Stimulated activated CD4-positive, alpha-beta T cell treated with anti-CD3 and anti-CD28 coated beads, Interleukin-12 subunit alpha, Interleukin-12 subunit beta, amount 100 ng/mL, for 4 hours (primary cell): ENCODE results near the gene L3MBTL2.
A peak's percentile ranks its signal among the peaks of the same experiment; 100 is the strongest.

ENCODE experiments used
- DNase-seq: peaks from one replicate; pipeline ENCODE4 v3.0.0-alpha.2; 2020

Gene L3MBTL2

GRCh38 chr22:41215926-41216325, 10.8 kb downstream of the L3MBTL2 start:
- no peak for DNase-seq

- DNase-seq = no peak
Observed at GRCh38 chr22:41216984-41217383, 11.9 kb downstream of the L3MBTL2 start.

- peak; percentile 23 for DNase-seq
Observed at GRCh38 chr22:41217553-41218157, 12.5 kb downstream of the L3MBTL2 start.

GRCh38 chr22:41222846-41223507, 17.9 kb downstream of the L3MBTL2 start:
- no peak for DNase-seq

- DNase-seq = no peak
Observed at GRCh38 chr22:41223535-41223934, 18.4 kb downstream of the L3MBTL2 start.

- DNase-seq = no peak
Observed at GRCh38 chr22:41226723-41227655, 21.9 kb downstream of the L3MBTL2 start.

- DNase-seq = no peak
Observed at GRCh38 chr22:41229215-41229614, 24.1 kb downstream of the L3MBTL2 start.

- DNase-seq = no peak
Observed at GRCh38 chr22:41229730-41230400, 24.8 kb downstream of the L3MBTL2 start.

GRCh38 chr22:41230401-41230785, 25.3 kb downstream of the L3MBTL2 start:
- DNase-seq = no peak

- DNase-seq = no peak
Observed at GRCh38 chr22:41231369-41231768, 26.3 kb downstream of the L3MBTL2 start.

GRCh38 chr22:41234815-41235695, 29.9 kb downstream of the L3MBTL2 start:
- DNase-seq = no peak

GRCh38 chr22:41237036-41237706, 32.1 kb downstream of the L3MBTL2 start:
- DNase-seq = no peak

- DNase-seq = peak; percentile 75
Observed at GRCh38 chr22:41237707-41238569, 32.8 kb downstream of the L3MBTL2 start.

GRCh38 chr22:41238570-41239442, 33.7 kb downstream of the L3MBTL2 start:
- DNase-seq = no peak

- DNase-seq = no peak
Observed at GRCh38 chr22:41239443-41240128, 34.5 kb downstream of the L3MBTL2 start.

GRCh38 chr22:41240377-41241132, 35.4 kb downstream of the L3MBTL2 start, which contains the start of gene CHADL:
TSS of gene CHADL (minus strand) at chr22:41240931. CDS start at chr22:41240881, 50 bp downstream.
- DNase-seq = no peak

- no peak for DNase-seq
Observed at GRCh38 chr22:41241133-41241676, 36.1 kb downstream of the L3MBTL2 start.
